ENCODE results near the gene STK32B.
"Not testable (repeated sequence)": the region's sequence is repeated elsewhere in the genome, so short reads cannot be mapped to it uniquely, and the experiment has no call there.

The STK32B gene

GRCh38 chr4:5051278-5052203 is at the start of gene STK32B:
Gene STK32B, plus strand, starts transcription at chr4:5051480.
- no peak for DNase-seq (ENCODE audit: insufficient read length, low spot score)
- FAIRE-seq = no peak

GRCh38 chr4:5001641-5002040 is 49.6 kb upstream of the STK32B start:
- FAIRE-seq; DNase-seq (ENCODE audit: insufficient read length, low spot score): not testable (repeated sequence)

- FAIRE-seq (no peak), DNase-seq (ENCODE audit: insufficient read length, low spot score) (no peak)
Measured at GRCh38 chr4:5003372-5003857, 47.9 kb upstream of the STK32B start.

GRCh38 chr4:5003918-5004317 is 47.4 kb upstream of the STK32B start:
- FAIRE-seq (no peak), DNase-seq (ENCODE audit: insufficient read length, low spot score) (no peak)

GRCh38 chr4:5004496-5004895 is 46.8 kb upstream of the STK32B start:
- DNase-seq (ENCODE audit: insufficient read length, low spot score) (no peak), FAIRE-seq (no peak)

- not testable (repeated sequence) for FAIRE-seq
Measured at GRCh38 chr4:5006932-5007331, 44.3 kb upstream of the STK32B start.

GRCh38 chr4:5009796-5010195 is 41.5 kb upstream of the STK32B start:
- DNase-seq (ENCODE audit: insufficient read length, low spot score) (no peak), FAIRE-seq (no peak)

More at GRCh38 chr4:5006932-5007331, 44.3 kb upstream of the STK32B start:
- not testable (repeated sequence) for DNase-seq (ENCODE audit: insufficient read length, low spot score)

GRCh38 chr4:5010984-5011383 is 40.3 kb upstream of the STK32B start:
- DNase-seq (ENCODE audit: insufficient read length, low spot score) (no peak), FAIRE-seq (no peak)

GRCh38 chr4:5012244-5012898 is 38.9 kb upstream of the STK32B start:
- DNase-seq (ENCODE audit: insufficient read length, low spot score) (no peak), FAIRE-seq (no peak)

GRCh38 chr4:5012958-5013357 is 38.3 kb upstream of the STK32B start:
- DNase-seq (ENCODE audit: insufficient read length, low spot score) (no peak), FAIRE-seq (no peak)

GRCh38 chr4:5014007-5014682 is 37.1 kb upstream of the STK32B start:
- FAIRE-seq (no peak), DNase-seq (ENCODE audit: insufficient read length, low spot score) (no peak)

- no peak for DNase-seq (ENCODE audit: insufficient read length, low spot score)
- no peak for FAIRE-seq
Measured at GRCh38 chr4:5018096-5018495, 33.2 kb upstream of the STK32B start.

- FAIRE-seq (no peak), DNase-seq (ENCODE audit: insufficient read length, low spot score) (no peak)
Measured at GRCh38 chr4:5018603-5019002, 32.7 kb upstream of the STK32B start.

- FAIRE-seq (no peak), DNase-seq (ENCODE audit: insufficient read length, low spot score) (no peak)
Measured at GRCh38 chr4:5019274-5019673, 32.0 kb upstream of the STK32B start, which contains the start of gene CYTL1. Gene CYTL1, minus strand, starts transcription at chr4:5019458. Its CDS starts 13 bp downstream, at chr4:5019445.

GRCh38 chr4:5019796-5020195 is 31.5 kb upstream of the STK32B start:
- FAIRE-seq (no peak), DNase-seq (ENCODE audit: insufficient read length, low spot score) (no peak)

- no peak for FAIRE-seq
- DNase-seq (ENCODE audit: insufficient read length, low spot score) = no peak
Measured at GRCh38 chr4:5020341-5020740, 30.9 kb upstream of the STK32B start.

GRCh38 chr4:5021546-5021945 is 29.7 kb upstream of the STK32B start:
- no peak for FAIRE-seq
- DNase-seq (ENCODE audit: insufficient read length, low spot score) = no peak

- FAIRE-seq (no peak), DNase-seq (ENCODE audit: insufficient read length, low spot score) (no peak)
Measured at GRCh38 chr4:5024673-5025072, 26.6 kb upstream of the STK32B start.

GRCh38 chr4:5026371-5026770 is 24.9 kb upstream of the STK32B start:
- FAIRE-seq = no peak
- no peak for DNase-seq (ENCODE audit: insufficient read length, low spot score)

GRCh38 chr4:5027346-5027745 is 23.9 kb upstream of the STK32B start:
- FAIRE-seq = no peak

GRCh38 chr4:5028480-5028879 is 22.8 kb upstream of the STK32B start:
- FAIRE-seq = no peak
- no peak for DNase-seq (ENCODE audit: insufficient read length, low spot score)

More at GRCh38 chr4:5027346-5027745, 23.9 kb upstream of the STK32B start:
- no peak for DNase-seq (ENCODE audit: insufficient read length, low spot score)
